ENCODE results near the gene ST3GAL4.

Gene ST3GAL4

DNA sequence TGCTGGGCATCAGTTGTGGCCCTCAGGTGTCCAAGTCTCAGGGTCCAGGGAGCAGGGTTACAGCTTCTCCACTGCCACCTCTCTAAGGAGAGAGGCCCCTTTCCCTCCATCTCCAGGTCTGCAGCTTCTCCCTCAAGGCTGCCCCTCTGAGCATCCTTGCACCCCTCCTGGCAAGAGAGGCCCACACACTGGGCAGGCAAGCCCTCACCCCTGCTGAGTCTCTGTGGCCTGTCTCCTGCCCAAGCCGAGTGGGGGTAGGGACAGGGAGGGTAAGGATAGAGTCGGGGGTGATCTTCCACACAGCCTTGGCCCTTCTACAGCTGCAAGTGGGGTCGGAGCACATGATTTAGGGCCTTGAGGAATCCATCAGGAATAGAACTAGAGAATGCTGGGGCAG, 76.6 kb downstream of the ST3GAL4 start:
- no peak overlapping the region for H3K4me3 ChIP-seq (ENCODE audit: severe bottlenecking)

DNA sequence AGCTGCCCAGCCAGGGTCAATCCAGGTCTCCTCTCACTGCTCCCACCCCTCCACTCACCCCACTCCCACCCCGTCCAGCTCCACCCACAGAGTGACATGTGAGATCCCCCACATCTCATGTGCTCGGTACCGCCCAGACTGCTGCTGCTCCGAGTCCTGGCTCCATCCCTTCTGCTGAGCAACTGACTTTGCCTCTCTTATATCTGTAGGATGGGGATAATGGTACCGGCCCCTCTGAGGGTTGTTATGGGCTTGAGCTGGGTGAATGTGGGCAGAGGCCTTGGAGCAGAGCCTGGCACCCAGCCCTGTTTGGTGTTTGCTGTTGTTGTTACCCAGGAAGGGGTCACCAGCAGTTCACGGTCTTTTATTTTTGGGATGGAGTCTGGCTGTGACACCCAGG, 77.0 kb downstream of the ST3GAL4 start:
- no peak for ATAC-seq (ENCODE audit: low read depth)
- Histone ChIP-seq H3K9me3 (ENCODE audit: severe bottlenecking) (no peaks in the 10 kb centered on the region), H3K36me3 (ENCODE audit: low read depth) (no peaks in the 10 kb centered on the region), H3K27me3 (ENCODE audit: insufficient read depth, poor library complexity, severe bottlenecking) (no peaks in the 10 kb centered on the region), H3K4me3 (ENCODE audit: severe bottlenecking) (no peak overlapping the region), H3K27ac (ENCODE audit: poor library complexity, severe bottlenecking) (peak overlapping the region; percentile 70), H3K4me1 (ENCODE audit: insufficient read depth, poor library complexity, severe bottlenecking) (peaks cover 20% of the 10 kb centered on the region)
- DNase-seq (ENCODE audit: low spot score): no peak
- TF ChIP-seq, protein P1, sequence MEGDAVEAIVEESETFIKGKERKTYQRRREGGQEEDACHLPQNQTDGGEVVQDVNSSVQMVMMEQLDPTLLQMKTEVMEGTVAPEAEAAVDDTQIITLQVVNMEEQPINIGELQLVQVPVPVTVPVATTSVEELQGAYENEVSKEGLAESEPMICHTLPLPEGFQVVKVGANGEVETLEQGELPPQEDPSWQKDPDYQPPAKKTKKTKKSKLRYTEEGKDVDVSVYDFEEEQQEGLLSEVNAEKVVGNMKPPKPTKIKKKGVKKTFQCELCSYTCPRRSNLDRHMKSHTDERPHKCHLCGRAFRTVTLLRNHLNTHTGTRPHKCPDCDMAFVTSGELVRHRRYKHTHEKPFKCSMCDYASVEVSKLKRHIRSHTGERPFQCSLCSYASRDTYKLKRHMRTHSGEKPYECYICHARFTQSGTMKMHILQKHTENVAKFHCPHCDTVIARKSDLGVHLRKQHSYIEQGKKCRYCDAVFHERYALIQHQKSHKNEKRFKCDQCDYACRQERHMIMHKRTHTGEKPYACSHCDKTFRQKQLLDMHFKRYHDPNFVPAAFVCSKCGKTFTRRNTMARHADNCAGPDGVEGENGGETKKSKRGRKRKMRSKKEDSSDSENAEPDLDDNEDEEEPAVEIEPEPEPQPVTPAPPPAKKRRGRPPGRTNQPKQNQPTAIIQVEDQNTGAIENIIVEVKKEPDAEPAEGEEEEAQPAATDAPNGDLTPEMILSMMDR (IDR thresholded peaks at IDR 0.05; ENCODE audit: poor library complexity, severe bottlenecking): no peak

More for the DNA sequence above, 76.6 kb downstream of the ST3GAL4 start:
- Histone ChIP-seq H3K27ac (ENCODE audit: poor library complexity, severe bottlenecking) (peak overlapping the region; percentile 70), H3K36me3 (ENCODE audit: low read depth) (no peaks in the 10 kb centered on the region), H3K27me3 (ENCODE audit: insufficient read depth, poor library complexity, severe bottlenecking) (no peaks in the 10 kb centered on the region), H3K9me3 (ENCODE audit: severe bottlenecking) (no peaks in the 10 kb centered on the region), H3K4me1 (ENCODE audit: insufficient read depth, poor library complexity, severe bottlenecking) (peaks cover 20% of the 10 kb centered on the region)
- TF ChIP-seq, protein P1 (IDR thresholded peaks at IDR 0.05; ENCODE audit: poor library complexity, severe bottlenecking): no peak
- ATAC-seq (ENCODE audit: low read depth) (no peak), DNase-seq (ENCODE audit: low spot score) (no peak)

DNA sequence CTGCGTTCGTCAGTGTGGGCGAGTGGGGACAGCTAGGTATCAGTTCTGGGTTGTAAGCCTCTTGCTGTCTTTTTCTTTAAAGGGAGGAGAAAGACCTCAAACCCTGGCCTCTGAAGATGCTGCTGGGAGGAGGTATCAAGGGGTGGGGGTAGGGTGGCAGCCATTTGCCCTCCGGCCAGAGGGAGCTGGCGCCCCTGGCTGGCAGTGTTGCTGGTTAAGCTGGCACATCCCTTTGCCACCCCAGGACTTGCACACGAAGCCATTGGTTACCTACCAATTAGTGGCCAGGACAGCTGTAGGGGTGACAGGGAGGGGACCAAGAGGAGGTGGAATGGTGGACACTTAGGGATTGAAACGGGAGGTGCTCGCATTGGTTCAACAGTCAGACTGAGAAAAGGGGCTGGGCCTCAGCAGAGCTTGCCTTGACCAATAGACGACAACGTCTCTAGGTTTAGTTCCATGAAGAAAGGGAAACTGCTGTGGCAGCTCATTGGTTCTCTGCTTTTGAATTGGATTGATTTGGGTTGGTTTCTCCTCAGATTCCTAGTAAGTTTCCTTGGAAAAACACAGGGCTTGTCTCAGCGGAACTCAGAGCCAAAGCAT, 77.9 kb downstream of the ST3GAL4 start:
- TF ChIP-seq, protein P1 (IDR thresholded peaks at IDR 0.05; ENCODE audit: poor library complexity, severe bottlenecking): no peak
- Histone ChIP-seq H3K27ac (ENCODE audit: poor library complexity, severe bottlenecking) (no peak overlapping the region), H3K4me1 (ENCODE audit: insufficient read depth, poor library complexity, severe bottlenecking) (peaks cover 20% of the 10 kb centered on the region), H3K9me3 (ENCODE audit: severe bottlenecking) (no peaks in the 10 kb centered on the region), H3K4me3 (ENCODE audit: severe bottlenecking) (no peak overlapping the region), H3K27me3 (ENCODE audit: insufficient read depth, poor library complexity, severe bottlenecking) (no peaks in the 10 kb centered on the region), H3K36me3 (ENCODE audit: low read depth) (no peaks in the 10 kb centered on the region)
- DNase-seq (ENCODE audit: low spot score) (no peak), ATAC-seq (ENCODE audit: low read depth) (no peak)

DNA sequence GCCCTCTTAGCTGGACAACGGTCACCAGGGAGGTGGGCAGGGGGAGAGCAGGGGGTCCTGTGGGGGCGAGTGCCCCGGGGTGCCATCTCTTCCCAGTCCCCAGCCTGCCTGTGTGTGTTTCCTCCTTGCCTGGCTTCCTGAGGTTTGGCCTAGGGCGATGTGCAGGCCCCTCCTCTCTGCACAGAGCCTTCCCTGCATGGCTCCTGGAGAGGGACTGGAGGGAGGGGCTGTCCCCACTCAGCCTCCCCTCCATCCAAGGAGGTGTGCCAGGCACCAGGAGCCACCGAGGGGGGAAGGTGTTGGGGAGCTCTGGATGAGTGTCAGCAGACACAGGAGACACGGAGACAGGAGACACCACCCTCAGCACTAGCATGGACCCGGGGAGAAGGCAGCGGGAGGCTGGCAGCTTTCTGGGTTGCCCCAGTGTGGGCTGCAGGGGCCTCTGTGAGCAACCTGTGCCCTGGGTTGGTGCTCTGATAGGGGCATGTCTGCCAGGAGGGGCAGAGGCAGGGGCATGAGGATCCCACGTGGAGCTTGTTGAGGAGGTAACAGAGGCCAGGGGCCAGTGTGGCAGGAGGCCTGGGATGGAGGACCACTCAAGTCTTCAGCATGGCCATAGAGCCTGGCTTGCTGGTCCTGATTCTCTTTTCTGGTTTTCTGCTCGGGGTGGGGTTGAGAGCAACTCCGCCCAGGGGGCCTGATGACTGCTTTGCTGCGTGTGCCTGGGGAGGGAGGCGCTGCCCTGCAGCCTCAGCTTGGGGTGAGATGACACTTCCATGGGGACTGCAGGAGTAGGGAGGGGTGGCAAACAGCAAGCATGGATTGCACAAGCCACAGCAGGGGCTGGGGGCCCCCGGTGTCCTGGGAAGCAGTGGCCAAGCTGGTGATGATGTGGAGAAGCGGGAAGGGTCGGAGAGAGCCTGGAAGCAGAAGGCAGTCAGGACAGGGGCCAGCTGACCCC, 78.8 kb downstream of the ST3GAL4 start:
- no peaks in the 10 kb centered on the region for H3K9me3 ChIP-seq (ENCODE audit: severe bottlenecking)
- H3K27ac ChIP-seq (ENCODE audit: poor library complexity, severe bottlenecking): no peak overlapping the region
- DNase-seq (ENCODE audit: low spot score): no peak
- ATAC-seq (ENCODE audit: low read depth): no peak
- peaks cover 20% of the 10 kb centered on the region for H3K4me1 ChIP-seq (ENCODE audit: insufficient read depth, poor library complexity, severe bottlenecking)
- no peak overlapping the region for H3K4me3 ChIP-seq (ENCODE audit: severe bottlenecking)
- no peaks in the 10 kb centered on the region for H3K27me3 ChIP-seq (ENCODE audit: insufficient read depth, poor library complexity, severe bottlenecking)
- H3K36me3 ChIP-seq (ENCODE audit: low read depth): no peaks in the 10 kb centered on the region
- TF ChIP-seq, protein P1 (IDR thresholded peaks at IDR 0.05; ENCODE audit: poor library complexity, severe bottlenecking): no peak
